Sigmoid colon (tissue), 7 donors: ENCODE data around the gene KICS2. TPM values are rescaled to one million over a fixed set of nuclear protein-coding genes. Genes with fewer than 3 reads are reported as not detected.
"Not testable (repeated sequence)": the region's sequence is repeated elsewhere in the genome, so short reads cannot be mapped to it uniquely, and the experiment has no call there.

ENCODE experiments used
- DNase-seq: peaks from one replicate; pipeline ENCODE4 v3.0.0-alpha.2; 2019
- H3K27ac ChIP-seq, 4 donors: fragments of 200-600 bp; sonication (generic); one replicate each; pipeline ENCODE4 v1.5.1; 2016 to 2019; ENCODE audit warnings: mild to moderate bottlenecking in 1 of 4
- H3K27me3 ChIP-seq, 3 donors: fragments of 200-600 bp; sonication (generic); one replicate each; pipeline ENCODE4 v1.5.1; 2019; ENCODE audit warnings: mild to moderate bottlenecking in 1 of 3
- H3K36me3 ChIP-seq, 4 donors: fragments of 200-600 bp; sonication (generic); one replicate each; pipeline ENCODE4 v1.5.1; 2016 to 2019
- H3K4me1 ChIP-seq, 4 donors: fragments of 200-600 bp; sonication (generic); one replicate each; pipeline ENCODE4 v1.5.1; 2017 to 2019
- H3K4me3 ChIP-seq, 4 donors: fragments of 200-600 bp; sonication (generic); one replicate each; pipeline ENCODE4 v1.5.1; 2017 to 2019; ENCODE audit warnings: mild to moderate bottlenecking in 2 of 4, moderate library complexity in 1 of 4
- H3K9me3 ChIP-seq, 4 donors: fragments of 200-600 bp in 3 of 4; sonication (generic) in 3 of 4; one replicate each; pipeline versions ENCODE4 v1.5.1 to v1.6.1; 2013 to 2019
- CTCF ChIP-seq, 4 experiments: fragments of 450-650 bp in 3 of 4; fragments of 200-600 bp in 1 of 4; IDR thresholded peaks; one replicate each; pipeline ENCODE4 v1.5.1; 2016 to 2019; ENCODE audit warnings: antibody characterized with exemption in 4 of 4, mild to moderate bottlenecking in 3 of 4, moderate library complexity in 2 of 4
- EP300 ChIP-seq, 4 donors: sonication (generic); formaldehyde crosslinking; IDR thresholded peaks; one replicate each; pipeline ENCODE4 v1.6.1; 2017; ENCODE audit warnings: antibody characterized with exemption in 4 of 4
- POLR2A ChIP-seq, 2 donors: fragments of 450-650 bp; IDR thresholded peaks; one replicate each; pipeline ENCODE4 v1.6.1; 2016; ENCODE audit warnings: antibody characterized with exemption in 2 of 2, mild to moderate bottlenecking in 2 of 2, moderate library complexity in 2 of 2
- POLR2AphosphoS5 ChIP-seq, 4 donors: sonication (generic); formaldehyde crosslinking; IDR thresholded peaks; one replicate each; pipeline ENCODE4 v1.6.1; 2017; ENCODE audit warnings: antibody characterized with exemption in 4 of 4
- WGBS, 2 donors: extraction: QIAGEN DNeasy Blood & Tissue Kit; methylation state at CpG; one replicate each; pipeline ENCODE4 v1.1.7; 2013; 5-methylcytosine and 5-hydroxymethylcytosine counted together
- intact Hi-C: fragments of 100-400 bp; cut with DNase I; formaldehyde crosslinking; loops from one replicate; pipeline ENCODE4 v1.15.1; 2023
- polyA plus RNA-seq, 3 donors: library from polyadenylated mRNA; stranded (reverse); fragments of 200-250 nt; gene quantifications; one replicate each; pipeline ENCODE4 v1.2.3, GENCODE V29; 2013
- total RNA-seq, 4 donors: library from RNA; depleted of rRNA; stranded (reverse); fragments of >200 nt; gene quantifications; one replicate each; pipeline ENCODE4 v1.1.0, GENCODE V29; 2016
- donor health status: healthy with polysubstance abuse.
- donor health status: Bipolar disorder and iron deficiency.
- donor health status: healthy.

Gene KICS2
- total and polyA plus RNA-seq, 7 donors = 1.8 to 10.7 (median 4.8) TPM

GRCh38 chr12:64221651-64222008 is 466 bp downstream of the KICS2 start:
- 0 to 1% methylated on average over 16 of the region's 16 CpGs for WGBS, 2 donors
- intact Hi-C loops = loop anchor here (1.0 to 10.0 kb wide), 3 partner anchors 124 to 543 kb away; partner anchors contain the start of gene SRGAP1

GRCh38 chr12:64220046-64220445 is 2.0 kb downstream of the KICS2 start:
- Histone ChIP-seq H3K27ac (no peak overlapping the region), H3K9me3 (no peaks in the 10 kb centered on the region), H3K36me3 (no peaks in the 10 kb centered on the region), H3K27me3 (no peaks in the 10 kb centered on the region), H3K4me1 (peaks cover 0 to 10% (median 4%) of the 10 kb centered on the region in 4 donors), H3K4me3 (no peak overlapping the region)
- TF ChIP-seq POLR2A (IDR thresholded peaks at IDR 0.05) (no peak), CTCF (IDR thresholded peaks at IDR 0.05) (no peak), POLR2AphosphoS5 (IDR thresholded peaks at IDR 0.05) (no peak), EP300 (IDR thresholded peaks at IDR 0.05) (no peak)
- DNase-seq = no peak
- intact Hi-C loops = loop anchor here (5.0 to 10.0 kb wide), 2 partner anchors 123 to 545 kb away; no protein-coding TSS in a partner anchor
- 96 to 97% methylated on average over 3 of the region's 3 CpGs for WGBS, 2 donors

More at GRCh38 chr12:64221651-64222008, 466 bp downstream of the KICS2 start:
- TF ChIP-seq CTCF (IDR thresholded peaks at IDR 0.05) = no peak
- no peak for TF ChIP-seq EP300 (IDR thresholded peaks at IDR 0.05)
- no peak for TF ChIP-seq POLR2AphosphoS5 (IDR thresholded peaks at IDR 0.05)
- TF ChIP-seq POLR2A (IDR thresholded peaks at IDR 0.05) = no peak
- Histone ChIP-seq H3K4me3 (peak overlapping the region; percentile 71 to 92 (median 80)), H3K36me3 (no peaks in the 10 kb centered on the region), H3K9me3 (no peaks in the 10 kb centered on the region), H3K4me1 (peaks cover 0 to 10% (median 4%) of the 10 kb centered on the region in 4 donors), H3K27me3 (no peaks in the 10 kb centered on the region), H3K27ac (peak overlapping the region; percentile 90 to 93 (median 91))
- peak; percentile 91 for DNase-seq

- Histone ChIP-seq H3K36me3 (no peaks in the 10 kb centered on the region), H3K4me3 (no peak overlapping the region), H3K9me3 (no peaks in the 10 kb centered on the region), H3K27me3 (no peaks in the 10 kb centered on the region), H3K27ac (no peak overlapping the region), H3K4me1 (peaks cover 0 to 10% (median 4%) of the 10 kb centered on the region in 4 donors)
- TF ChIP-seq CTCF (IDR thresholded peaks at IDR 0.05) (no peak), POLR2AphosphoS5 (IDR thresholded peaks at IDR 0.05) (no peak), POLR2A (IDR thresholded peaks at IDR 0.05) (no peak), EP300 (IDR thresholded peaks at IDR 0.05) (no peak)
- DNase-seq = no peak
- intact Hi-C loops = no loop called here
- 49 to 59% methylated on average over 2 of the region's 2 CpGs for WGBS, 2 donors
Measured at GRCh38 chr12:64219145-64219544, 3.0 kb downstream of the KICS2 start.

GRCh38 chr12:64218597-64218996 is 3.5 kb downstream of the KICS2 start:
- Histone ChIP-seq H3K27ac (no peak overlapping the region), H3K4me1 (peaks cover 0 to 10% (median 4%) of the 10 kb centered on the region in 4 donors), H3K9me3 (no peaks in the 10 kb centered on the region), H3K36me3 (no peaks in the 10 kb centered on the region), H3K4me3 (no peak overlapping the region), H3K27me3 (no peaks in the 10 kb centered on the region)
- TF ChIP-seq POLR2AphosphoS5 (IDR thresholded peaks at IDR 0.05) (no peak), POLR2A (IDR thresholded peaks at IDR 0.05) (no peak), EP300 (IDR thresholded peaks at IDR 0.05) (no peak), CTCF (IDR thresholded peaks at IDR 0.05) (no peak)
- intact Hi-C loops = no loop called here
- DNase-seq = no peak
- 70 to 86% methylated on average over 5 of the region's 5 CpGs for WGBS, 2 donors

GRCh38 chr12:64217643-64218042 is 4.5 kb downstream of the KICS2 start:
- H3K4me1 ChIP-seq, DNase-seq, H3K27me3 ChIP-seq, H3K27ac ChIP-seq, H3K4me3 ChIP-seq, intact Hi-C loops, H3K9me3 ChIP-seq, H3K36me3 ChIP-seq: not testable (repeated sequence)
- 97 to 98% methylated on average over 7 of the region's 7 CpGs for WGBS, 2 donors
